ENCODE measurements around the gene TNS3.

DNA sequence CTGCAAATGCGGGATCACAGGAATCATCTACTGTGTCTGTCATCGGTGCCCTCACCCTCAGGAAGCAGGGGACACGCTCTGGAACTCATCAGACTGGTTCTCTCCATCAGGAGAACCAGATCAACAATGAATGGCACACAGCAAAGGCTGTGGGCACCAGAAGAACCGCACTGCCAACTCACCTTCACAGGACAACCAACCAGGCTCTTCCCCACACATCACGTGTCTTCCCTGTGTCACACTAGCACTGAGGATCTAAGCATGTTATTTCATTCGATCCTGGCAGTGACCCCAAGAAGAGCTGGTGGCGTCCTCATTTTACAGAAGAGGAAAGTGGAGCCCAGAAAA, 106.1 kb downstream of the TNS3 start:
- TF ChIP-seq, protein P1, sequence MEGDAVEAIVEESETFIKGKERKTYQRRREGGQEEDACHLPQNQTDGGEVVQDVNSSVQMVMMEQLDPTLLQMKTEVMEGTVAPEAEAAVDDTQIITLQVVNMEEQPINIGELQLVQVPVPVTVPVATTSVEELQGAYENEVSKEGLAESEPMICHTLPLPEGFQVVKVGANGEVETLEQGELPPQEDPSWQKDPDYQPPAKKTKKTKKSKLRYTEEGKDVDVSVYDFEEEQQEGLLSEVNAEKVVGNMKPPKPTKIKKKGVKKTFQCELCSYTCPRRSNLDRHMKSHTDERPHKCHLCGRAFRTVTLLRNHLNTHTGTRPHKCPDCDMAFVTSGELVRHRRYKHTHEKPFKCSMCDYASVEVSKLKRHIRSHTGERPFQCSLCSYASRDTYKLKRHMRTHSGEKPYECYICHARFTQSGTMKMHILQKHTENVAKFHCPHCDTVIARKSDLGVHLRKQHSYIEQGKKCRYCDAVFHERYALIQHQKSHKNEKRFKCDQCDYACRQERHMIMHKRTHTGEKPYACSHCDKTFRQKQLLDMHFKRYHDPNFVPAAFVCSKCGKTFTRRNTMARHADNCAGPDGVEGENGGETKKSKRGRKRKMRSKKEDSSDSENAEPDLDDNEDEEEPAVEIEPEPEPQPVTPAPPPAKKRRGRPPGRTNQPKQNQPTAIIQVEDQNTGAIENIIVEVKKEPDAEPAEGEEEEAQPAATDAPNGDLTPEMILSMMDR (IDR thresholded peaks at IDR 0.05), result no peak
- TF ChIP-seq POLR2A (IDR thresholded peaks at IDR 0.05), result no peak
